Liver (tissue), 9 donors: ENCODE measurements around the gene SSBP2. TPM values are rescaled to one million over a fixed set of nuclear protein-coding genes. Genes with fewer than 3 reads are reported as not detected.

Experiments
- DNase-seq: peaks from one replicate; pipeline ENCODE4 v3.0.0-alpha.2; 2017; ENCODE audit warnings: low spot score
- H3K27ac ChIP-seq, 2 donors: one replicate each; pipeline ENCODE4 v1.7.0; 2013; ENCODE audit warnings: inconsistent platforms in 2 of 2, low read length in 2 of 2, control low read depth in 1 of 2, low read depth in 1 of 2, mild to moderate bottlenecking in 1 of 2
- H3K27me3 ChIP-seq, 4 donors: one replicate each; pipeline versions ENCODE4 v1.6.1 to v1.7.0; 2013; ENCODE audit warnings: low read length in 3 of 4, inconsistent platforms in 1 of 4, mild to moderate bottlenecking in 1 of 4, moderate library complexity in 1 of 4; ENCODE audit not compliant: control insufficient read depth in 4 of 4, insufficient read depth in 4 of 4
- H3K36me3 ChIP-seq, 4 donors: one replicate each; pipeline versions ENCODE4 v1.6.1 to v1.7.0; 2013; ENCODE audit warnings: low read length in 3 of 4, mild to moderate bottlenecking in 3 of 4, low read depth in 1 of 4, moderate library complexity in 1 of 4; ENCODE audit not compliant: control insufficient read depth in 4 of 4, insufficient read depth in 3 of 4
- H3K4me1 ChIP-seq, 4 donors: one replicate each; pipeline versions ENCODE4 v1.6.1 to v1.7.0; 2013; ENCODE audit warnings: low read length in 3 of 4, mild to moderate bottlenecking in 3 of 4, moderate library complexity in 1 of 4; ENCODE audit not compliant: control insufficient read depth in 4 of 4, insufficient read depth in 4 of 4
- H3K4me3 ChIP-seq, 3 donors: one replicate each; pipeline versions ENCODE4 v1.6.1 to v1.7.0; 2013; ENCODE audit warnings: low read length in 3 of 3, control low read depth in 1 of 3, low read depth in 1 of 3, mild to moderate bottlenecking in 1 of 3
- H3K9ac ChIP-seq, 2 donors: one replicate each; pipeline ENCODE4 v1.7.0; 2013; ENCODE audit warnings: low read length in 2 of 2, mild to moderate bottlenecking in 2 of 2, moderate library complexity in 2 of 2, control low read depth in 1 of 2, low read depth in 1 of 2
- H3K9me3 ChIP-seq, 4 donors: one replicate each; pipeline versions ENCODE4 v1.6.1 to v1.7.0; 2013; ENCODE audit warnings: low read length in 3 of 4; ENCODE audit not compliant: control insufficient read depth in 4 of 4
- ATF3 ChIP-seq: IDR thresholded peaks from 2 replicates; pipeline ENCODE4 v1.6.1; 2016; ENCODE audit warnings: antibody characterized with exemption
- CTCF ChIP-seq: fragments of 150-350 bp; IDR thresholded peaks from 2 replicates; pipeline ENCODE4 v1.5.1; 2017; ENCODE audit warnings: improper control_type of control experiment, low read depth, low read length; ENCODE audit not compliant: missing input control
- EGR1 ChIP-seq, 2 donors: IDR thresholded peaks; 2 replicates each; pipeline ENCODE4 v1.6.1; 2016 to 2018; ENCODE audit warnings: antibody characterized with exemption in 2 of 2, low read depth in 2 of 2
- FOXA1 ChIP-seq: IDR thresholded peaks from 2 replicates; pipeline ENCODE4 v1.6.1; 2016; ENCODE audit warnings: antibody characterized with exemption
- FOXA2 ChIP-seq: IDR thresholded peaks from 2 replicates; pipeline ENCODE4 v1.6.1; 2016; ENCODE audit warnings: antibody characterized with exemption
- GABPA ChIP-seq, 2 donors: IDR thresholded peaks in 1 of 2; conservative IDR thresholded peaks in 1 of 2; 2 replicates each; pipeline ENCODE4 v1.6.1; 2016; ENCODE audit warnings: antibody characterized with exemption in 2 of 2, mild to moderate bottlenecking in 1 of 2, moderate library complexity in 1 of 2
- HNF4A ChIP-seq, 2 donors: conservative IDR thresholded peaks; 2 replicates each; pipeline ENCODE4 v1.6.1; 2016; ENCODE audit warnings: antibody characterized with exemption in 2 of 2, mild to moderate bottlenecking in 2 of 2
- HNF4G ChIP-seq: IDR thresholded peaks from 2 replicates; pipeline ENCODE4 v1.6.1; 2016; ENCODE audit warnings: antibody characterized with exemption
- JUND ChIP-seq, 2 donors: IDR thresholded peaks; 2 replicates each; pipeline ENCODE4 v1.6.1; 2016; ENCODE audit warnings: antibody characterized with exemption in 2 of 2
- MAX ChIP-seq: IDR thresholded peaks from 2 replicates; pipeline ENCODE4 v1.6.1; 2016; ENCODE audit warnings: antibody characterized with exemption
- NR2F2 ChIP-seq: IDR thresholded peaks from 2 replicates; pipeline ENCODE4 v1.6.1; 2016; ENCODE audit warnings: antibody characterized with exemption
- RAD21 ChIP-seq, 2 donors: IDR thresholded peaks; 2 replicates each; pipeline ENCODE4 v1.6.1; 2016; ENCODE audit warnings: antibody characterized with exemption in 2 of 2, mild to moderate bottlenecking in 2 of 2
- REST ChIP-seq: IDR thresholded peaks from 2 replicates; pipeline ENCODE4 v1.6.1; 2016; ENCODE audit warnings: antibody characterized with exemption, mild to moderate bottlenecking
- RXRA ChIP-seq, 2 donors: IDR thresholded peaks; 2 replicates each; pipeline ENCODE4 v1.6.1; 2017 to 2018; ENCODE audit warnings: antibody characterized with exemption in 2 of 2, mild to moderate bottlenecking in 1 of 2
- SP1 ChIP-seq: IDR thresholded peaks from 2 replicates; pipeline ENCODE4 v1.6.1; 2018; ENCODE audit warnings: antibody characterized with exemption, mild to moderate bottlenecking
- TAF1 ChIP-seq: conservative IDR thresholded peaks from 2 replicates; pipeline ENCODE4 v1.6.1; 2016; ENCODE audit warnings: antibody characterized with exemption, mild to moderate bottlenecking
- YY1 ChIP-seq: IDR thresholded peaks from 2 replicates; pipeline ENCODE4 v1.6.1; 2016; ENCODE audit warnings: antibody characterized with exemption, mild to moderate bottlenecking
- ZBTB33 ChIP-seq: IDR thresholded peaks from 2 replicates; pipeline ENCODE4 v1.6.1; 2016; ENCODE audit warnings: antibody characterized with exemption
- WGBS: extraction: QIAGEN DNeasy Blood & Tissue Kit; methylation state at CpG from one replicate; pipeline ENCODE4 v1.1.7; 2013; 5-methylcytosine and 5-hydroxymethylcytosine counted together
- polyA plus RNA-seq, 2 donors: library from polyadenylated mRNA; stranded (reverse) in 1 of 2; unstranded in 1 of 2; fragments of 200-250 nt in 1 of 2; fragments of >200 nt in 1 of 2; fragmentation: Nextera tagmentation in 1 of 2; extraction: Ambion mirVana in 1 of 2; gene quantifications; one replicate each; pipeline versions ENCODE4 v1.2.1 to v1.2.3, GENCODE V29; 2013 to 2015
- total RNA-seq, 2 donors: library from RNA; depleted of rRNA; stranded (reverse); fragments of >200 nt; gene quantifications; one replicate each; pipeline ENCODE4 v1.2.3, GENCODE V29; 2014
- donor health status: healthy.
- donor health status: healthy.
- donor health status: healthy.
- donor health status: healthy.
- donor health status: healthy.

The SSBP2 gene
- total and polyA plus RNA-seq, 4 donors, result 2.2 to 10.1 (median 4.1) TPM

GRCh38 chr5:81785322-81785721, 34.4 kb upstream of the SSBP2 start:
- no peaks in the 10 kb centered on the region for H3K36me3 ChIP-seq
- peaks cover 0 to 8% (median 0%) of the 10 kb centered on the region in 4 donors for H3K4me1 ChIP-seq
- TF ChIP-seq MAX (no peak), HNF4G (no peak), JUND (IDR thresholded peaks at IDR 0.05) (no peak), ZBTB33 (no peak), FOXA1 (no peak), GABPA (IDR thresholded peaks at IDR 0.05 in 1 of 2, conservative IDR thresholded peaks at IDR 0.05 in 1 of 2) (no peak), NR2F2 (no peak), REST (no peak), RAD21 (IDR thresholded peaks at IDR 0.05) (no peak), FOXA2 (no peak), CTCF (no peak), TAF1 (no peak), ATF3 (no peak), YY1 (no peak), HNF4A (conservative IDR thresholded peaks at IDR 0.05) (no peak), EGR1 (IDR thresholded peaks at IDR 0.05; ENCODE audit: low read depth in 2 of 2) (no peak)
- H3K9me3 ChIP-seq, result no peaks in the 10 kb centered on the region
- no peak for DNase-seq
- no peaks in the 10 kb centered on the region for H3K27me3 ChIP-seq
- no peak overlapping the region for H3K4me3 ChIP-seq
- WGBS, result 76% methylated on average over 4 of the region's 4 CpGs
- no peak overlapping the region for H3K27ac ChIP-seq
- no peak overlapping the region for H3K9ac ChIP-seq

GRCh38 chr5:81783401-81783800, 32.5 kb upstream of the SSBP2 start:
- DNase-seq, result no peak
- Histone ChIP-seq H3K27me3 (no peaks in the 10 kb centered on the region), H3K9ac (no peak overlapping the region), H3K9me3 (no peaks in the 10 kb centered on the region), H3K4me1 (peaks cover 0 to 24% (median 6%) of the 10 kb centered on the region in 4 donors), H3K4me3 (no peak overlapping the region), H3K27ac (no peak overlapping the region), H3K36me3 (no peaks in the 10 kb centered on the region)
- WGBS, result 53% methylated on average over 3 of the region's 3 CpGs
- no peak for TF ChIP-seq HNF4A (conservative IDR thresholded peaks at IDR 0.05)
- no peak for TF ChIP-seq FOXA2
- TF ChIP-seq NR2F2, result no peak
- TF ChIP-seq RXRA (IDR thresholded peaks at IDR 0.05), result no peak
- no peak for TF ChIP-seq SP1
- no peak for TF ChIP-seq HNF4G
- no peak for TF ChIP-seq ZBTB33
- no peak for TF ChIP-seq RAD21 (IDR thresholded peaks at IDR 0.05)
- TF ChIP-seq FOXA1, result no peak
- no peak for TF ChIP-seq CTCF
- TF ChIP-seq ATF3, result no peak
- TF ChIP-seq YY1, result no peak
- TF ChIP-seq JUND (IDR thresholded peaks at IDR 0.05), result no peak
- no peak for TF ChIP-seq GABPA (IDR thresholded peaks at IDR 0.05 in 1 of 2, conservative IDR thresholded peaks at IDR 0.05 in 1 of 2)
- TF ChIP-seq TAF1, result no peak
